ENCODE measurements around the gene SLC35E1. TPM values are rescaled to one million over a fixed set of nuclear protein-coding genes. Genes with fewer than 3 reads are reported as not detected.

SLC35E1 gene
- total and polyA plus RNA-seq, 2 donors (not counting 3 experiments of a cell fraction or from before 2014, with no cell fraction given), result 36.0 to 37.5 TPM

- Histone ChIP-seq H3K79me2 (ENCODE audit: control insufficient read depth, insufficient read depth, low read length) (peaks cover 53% of the 10 kb centered on the region), H3K4me3 (replicated peaks in 1 of 3; ENCODE audit: insufficient read depth in 1 of 3, low read depth in 1 of 3, low read length in 3 of 3) (no peak overlapping the region), H3K4me2 (ENCODE audit: insufficient read depth, low read length) (no peak overlapping the region), H2AFZ (ENCODE audit: low read depth, low read length) (no peak overlapping the region), H3K9me1 (replicated peaks; ENCODE audit: control insufficient read depth, extremely low read depth, insufficient read depth, low read length) (no peaks in the 10 kb centered on the region), H3K27ac (ENCODE audit: insufficient read depth, low read depth, low read length) (no peak overlapping the region), H4K20me1 (replicated peaks; ENCODE audit: control insufficient read depth, extremely low read depth, insufficient read depth, low read length) (no peaks in the 10 kb centered on the region), H3K9me3 (replicated peaks; ENCODE audit: control insufficient read depth, insufficient read depth, low read length) (no peaks in the 10 kb centered on the region), H3K27me3 (ENCODE audit: control insufficient read depth in 2 of 2, insufficient read depth in 2 of 2, low read length in 2 of 2) (no peaks in the 10 kb centered on the region), H3K36me3 (ENCODE audit: control insufficient read depth in 2 of 2, extremely low read depth in 1 of 2, insufficient read depth in 2 of 2, low read length in 2 of 2) (peaks cover 19 to 54% of the 10 kb centered on the region in 2 experiments), H3K9ac (replicated peaks; ENCODE audit: extremely low read depth, insufficient read depth, low read length) (no peak overlapping the region), H3K4me1 (ENCODE audit: control insufficient read depth, extremely low read depth, insufficient read depth, low read length) (peaks cover 5% of the 10 kb centered on the region)
- dilution Hi-C loops (cut with MboI; ENCODE audit: extremely low pct_ligation_motif_present, low sequenced_read_pairs) (no loop called here), intact Hi-C loops (cut with micrococcal nuclease) (no loop called here)
- TF ChIP-seq POLR2A (IDR thresholded peaks at IDR 0.05; ENCODE audit: low read depth, low read length) (no peak), MYC (IDR thresholded peaks at IDR 0.05; ENCODE audit: low read depth, low read length) (no peak), POLR2AphosphoS5 (IDR thresholded peaks at IDR 0.05; ENCODE audit: insufficient read depth, low read depth, low read length) (no peak)
- no TSS peak for BruUV-seq (replicated peaks)
- ChIA-PET CTCF (no interaction called here), POLR2A (no interaction called here)
- DNase-seq (ENCODE audit: low read depth, low spot score) (no peak), FAIRE-seq (no peak)
These were observed 36.1 kb downstream of the SLC35E1 start for GRCh38 chr19:16536130-16536529.

DNA sequence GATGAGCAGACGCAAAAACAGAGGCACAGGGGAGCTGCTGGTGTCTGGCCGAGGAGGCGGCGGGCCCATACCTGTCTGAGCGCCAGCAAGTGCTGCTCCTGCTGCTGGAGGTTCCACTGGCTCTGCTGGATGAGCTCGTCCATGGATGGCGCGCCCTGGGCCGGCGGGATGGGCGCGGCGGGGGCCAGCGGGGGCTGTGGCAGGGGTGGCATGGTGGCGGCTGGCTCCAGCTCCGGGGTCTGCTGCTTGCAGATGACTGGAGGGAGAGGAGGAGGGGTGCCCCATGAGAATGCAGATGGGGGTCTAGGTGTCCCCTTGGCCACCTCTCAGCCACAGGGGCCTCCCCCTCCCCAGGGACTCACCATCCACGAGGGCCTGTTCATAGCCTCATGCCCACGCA, 36.8 kb downstream of the SLC35E1 start:
- no TSS peak for BruUV-seq (replicated peaks)
- intact Hi-C loops (cut with micrococcal nuclease), result no loop called here
- H3K27ac ChIP-seq (ENCODE audit: insufficient read depth, low read depth, low read length), result no peak overlapping the region
- CTCF ChIA-PET, result interaction anchor here (1.2 kb wide), 1 partner anchor 52 kb away, joined by 3 read pairs; no protein-coding TSS in a partner anchor
- H3K79me2 ChIP-seq (ENCODE audit: control insufficient read depth, insufficient read depth, low read length), result peaks cover 45% of the 10 kb centered on the region
- no peak overlapping the region for H2AFZ ChIP-seq (ENCODE audit: low read depth, low read length)
- no peaks in the 10 kb centered on the region for H3K9me3 ChIP-seq (replicated peaks; ENCODE audit: control insufficient read depth, insufficient read depth, low read length)
- H3K4me2 ChIP-seq (ENCODE audit: insufficient read depth, low read length), result no peak overlapping the region
- H4K20me1 ChIP-seq (replicated peaks; ENCODE audit: control insufficient read depth, extremely low read depth, insufficient read depth, low read length), result no peaks in the 10 kb centered on the region
- H3K4me3 ChIP-seq (replicated peaks in 1 of 3; ENCODE audit: insufficient read depth in 1 of 3, low read depth in 1 of 3, low read length in 3 of 3), result no peak overlapping the region
- no peaks in the 10 kb centered on the region for H3K27me3 ChIP-seq (ENCODE audit: control insufficient read depth in 2 of 2, insufficient read depth in 2 of 2, low read length in 2 of 2)
- TF ChIP-seq JUN (IDR thresholded peaks at IDR 0.05; ENCODE audit: borderline replicate concordance, insufficient read depth, insufficient read length, low read depth) (no peak), FOS (IDR thresholded peaks at IDR 0.05; ENCODE audit: borderline replicate concordance, insufficient read depth, low read length) (no peak), GATA2 (IDR thresholded peaks at IDR 0.05; ENCODE audit: insufficient read depth, insufficient read length, low read depth, low read length) (no peak), MYC (IDR thresholded peaks at IDR 0.05; ENCODE audit: low read depth, low read length) (no peak), CTCF (IDR thresholded peaks at IDR 0.05; ENCODE audit: extremely low read depth in 1 of 2, insufficient read depth in 1 of 2, low read depth in 1 of 2, low read length in 2 of 2) (no peak), EZH2 (IDR thresholded peaks at IDR 0.05; ENCODE audit: borderline replicate concordance, low read depth, low read length, severe bottlenecking) (no peak), MAX (IDR thresholded peaks at IDR 0.05; ENCODE audit: insufficient read depth, insufficient read length) (no peak)
- H3K9me1 ChIP-seq (replicated peaks; ENCODE audit: control insufficient read depth, extremely low read depth, insufficient read depth, low read length), result no peaks in the 10 kb centered on the region
- FAIRE-seq (no peak), DNase-seq (ENCODE audit: low read depth, low spot score) (no peak)
- POLR2A ChIA-PET, result no interaction called here
- dilution Hi-C loops (cut with MboI; ENCODE audit: extremely low pct_ligation_motif_present, low sequenced_read_pairs), result no loop called here
- H3K9ac ChIP-seq (replicated peaks; ENCODE audit: extremely low read depth, insufficient read depth, low read length), result no peak overlapping the region
- H3K4me1 ChIP-seq (ENCODE audit: control insufficient read depth, extremely low read depth, insufficient read depth, low read length), result no peaks in the 10 kb centered on the region
- H3K36me3 ChIP-seq (ENCODE audit: control insufficient read depth in 2 of 2, extremely low read depth in 1 of 2, insufficient read depth in 2 of 2, low read length in 2 of 2), result peaks cover 19 to 60% of the 10 kb centered on the region in 2 experiments

All from endothelial cell of umbilical vein (primary cell).